Measurements from ENCODE around the gene LILRB3. TPM values are rescaled to one million over a fixed set of nuclear protein-coding genes. Genes with fewer than 3 reads are reported as not detected.
"Not testable (repeated sequence)": the region's sequence is repeated elsewhere in the genome, so short reads cannot be mapped to it uniquely, and the experiment has no call there.

Gene LILRB3
- total RNA-seq, 1 donor from 2014 or later = 4.0 TPM

- DNase-seq (ENCODE audit: missing footprints) (no peak), ATAC-seq (peak; percentile 70)
- intact Hi-C loops (cut with DNase I) = no loop called here
Observed at GRCh38 chr19:54178581-54179261, 44.1 kb downstream of the LILRB3 start.

GRCh38 chr19:54173951-54174834 is 48.6 kb downstream of the LILRB3 start:
- intact Hi-C loops (cut with DNase I) = no loop called here
- ATAC-seq (no peak), DNase-seq (ENCODE audit: missing footprints) (peak; percentile 57)

- intact Hi-C loops (cut with DNase I) = no loop called here
- DNase-seq (ENCODE audit: missing footprints) = no peak
- no peak for ATAC-seq
Observed at GRCh38 chr19:54173359-54173699, 49.5 kb downstream of the LILRB3 start.

GRCh38 chr19:54172471-54173358 is 50.1 kb downstream of the LILRB3 start, which contains the start of gene TMC4:
TSS of gene TMC4 (minus strand) at chr19:54173160. CDS start at chr19:54173117, 43 bp downstream.
- ATAC-seq = peak; percentile 63
- peak; percentile 30 for DNase-seq (ENCODE audit: missing footprints)
- intact Hi-C loops (cut with DNase I) = no loop called here

GRCh38 chr19:54171736-54172431 is 50.9 kb downstream of the LILRB3 start:
- ATAC-seq; DNase-seq (ENCODE audit: missing footprints); intact Hi-C loops (cut with DNase I): not testable (repeated sequence)

- intact Hi-C loops (cut with DNase I) = no loop called here
- ATAC-seq = no peak
- DNase-seq (ENCODE audit: missing footprints) = no peak
Observed at GRCh38 chr19:54169149-54169740, 53.6 kb downstream of the LILRB3 start.

- peak; percentile 90 for ATAC-seq
- DNase-seq (ENCODE audit: missing footprints) = peak; percentile 96
- intact Hi-C loops (cut with DNase I) = loop anchor here (1.0 kb wide), 1 partner anchor 63 kb away; no protein-coding TSS in a partner anchor
Observed at GRCh38 chr19:54168174-54168917, 54.5 kb downstream of the LILRB3 start.

Other genes with a start within 250 kb of the LILRB3 start
- not detected for gene CACNG6, start 231.4 kb downstream of the LILRB3 start, total RNA-seq
- not detected for gene VSTM1, start 159.1 kb downstream of the LILRB3 start, total RNA-seq
- gene TARM1, start 141.6 kb downstream of the LILRB3 start, total RNA-seq = not detected
- 0.70 TPM for gene OSCAR, start 122.2 kb downstream of the LILRB3 start, total RNA-seq
- gene NDUFA3, start 120.2 kb downstream of the LILRB3 start, total RNA-seq = 561 TPM
- 13.4 TPM for gene TFPT, start 107.3 kb downstream of the LILRB3 start, total RNA-seq
- 39.5 TPM for gene PRPF31, start 107.3 kb downstream of the LILRB3 start, total RNA-seq
- gene CNOT3, start 85.2 kb downstream of the LILRB3 start, total RNA-seq = 17.6 TPM
- gene LENG1, start 63.3 kb downstream of the LILRB3 start, total RNA-seq = 6.6 TPM
- gene TMC4, start 49.8 kb downstream of the LILRB3 start, total RNA-seq = 0.97 TPM
- gene MBOAT7, start 33.4 kb downstream of the LILRB3 start, total RNA-seq = 15.1 TPM
- 16.1 TPM for gene TSEN34, start 31.7 kb downstream of the LILRB3 start, total RNA-seq
- 681 TPM for gene RPS9, start 22.1 kb downstream of the LILRB3 start, total RNA-seq
- gene LILRA6, start 19.8 kb upstream of the LILRB3 start, total RNA-seq = 2.7 TPM
- 8.5 TPM for gene LILRB5, start 34.3 kb upstream of the LILRB3 start, total RNA-seq
- gene LILRB2, start 58.1 kb upstream of the LILRB3 start, total RNA-seq = 2.9 TPM
- 1.8 TPM for gene LILRA5, start 90.2 kb upstream of the LILRB3 start, total RNA-seq
- gene LILRA4, start 116.2 kb upstream of the LILRB3 start, total RNA-seq = not detected
- 9.1 TPM for gene LAIR1, start 141.9 kb upstream of the LILRB3 start, total RNA-seq
- 2.8 TPM for gene TTYH1, start 192.5 kb upstream of the LILRB3 start, total RNA-seq
- gene LENG8, start 226.2 kb upstream of the LILRB3 start, total RNA-seq = 59.0 TPM
- 1.8 TPM for gene LENG9, start 240.8 kb upstream of the LILRB3 start, total RNA-seq